ENCODE results near the gene EML2.

DNA sequence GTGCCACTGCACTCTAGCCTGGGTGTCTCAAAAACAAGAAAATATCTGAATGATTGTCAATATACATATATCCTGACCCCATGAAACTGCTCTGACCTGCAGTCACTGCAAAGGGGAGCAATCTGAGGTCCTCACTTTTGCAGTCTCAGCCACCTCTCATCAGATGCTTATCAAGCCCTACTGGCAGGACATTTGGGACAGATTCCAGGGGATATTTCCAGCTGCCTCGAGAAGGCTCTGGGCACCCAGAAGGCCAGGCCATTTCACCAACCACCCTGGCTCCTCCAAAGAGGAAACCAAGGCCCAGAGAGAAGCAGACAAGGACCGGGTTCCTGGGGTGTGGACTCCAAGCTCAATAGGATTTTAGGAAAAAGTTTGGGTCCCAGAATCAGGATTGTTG, 2.3 kb downstream of the EML2 start:
- TF ChIP-seq TAF1 (IDR thresholded peaks at IDR 0.05; ENCODE audit: borderline replicate concordance, low read depth, low read length) (no peak), POLR2A (IDR thresholded peaks at IDR 0.05; ENCODE audit: low read depth, low read length) (no peak), POLR2AphosphoS5 (IDR thresholded peaks at IDR 0.05; ENCODE audit: low read depth, low read length) (no peak)

Measured in GM12892 (cell line).